ENCODE data around the gene TEX13B.

GRCh38 chrX:108025376-108025775 is 43.2 kb upstream of the TEX13B start:
- TF ChIP-seq, protein P1, sequence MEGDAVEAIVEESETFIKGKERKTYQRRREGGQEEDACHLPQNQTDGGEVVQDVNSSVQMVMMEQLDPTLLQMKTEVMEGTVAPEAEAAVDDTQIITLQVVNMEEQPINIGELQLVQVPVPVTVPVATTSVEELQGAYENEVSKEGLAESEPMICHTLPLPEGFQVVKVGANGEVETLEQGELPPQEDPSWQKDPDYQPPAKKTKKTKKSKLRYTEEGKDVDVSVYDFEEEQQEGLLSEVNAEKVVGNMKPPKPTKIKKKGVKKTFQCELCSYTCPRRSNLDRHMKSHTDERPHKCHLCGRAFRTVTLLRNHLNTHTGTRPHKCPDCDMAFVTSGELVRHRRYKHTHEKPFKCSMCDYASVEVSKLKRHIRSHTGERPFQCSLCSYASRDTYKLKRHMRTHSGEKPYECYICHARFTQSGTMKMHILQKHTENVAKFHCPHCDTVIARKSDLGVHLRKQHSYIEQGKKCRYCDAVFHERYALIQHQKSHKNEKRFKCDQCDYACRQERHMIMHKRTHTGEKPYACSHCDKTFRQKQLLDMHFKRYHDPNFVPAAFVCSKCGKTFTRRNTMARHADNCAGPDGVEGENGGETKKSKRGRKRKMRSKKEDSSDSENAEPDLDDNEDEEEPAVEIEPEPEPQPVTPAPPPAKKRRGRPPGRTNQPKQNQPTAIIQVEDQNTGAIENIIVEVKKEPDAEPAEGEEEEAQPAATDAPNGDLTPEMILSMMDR (IDR thresholded peaks at IDR 0.05) = no peak
- no peak for TF ChIP-seq POLR2A (IDR thresholded peaks at IDR 0.05; ENCODE audit: low read length)
- no peak for TF ChIP-seq JUNB (IDR thresholded peaks at IDR 0.05)
- no peak for TF ChIP-seq ZC3H11A (IDR thresholded peaks at IDR 0.05)
- no peak for TF ChIP-seq ZSCAN20 (CRISPR knock-in tag; IDR thresholded peaks at IDR 0.05)
- TF ChIP-seq SREBF2 (IDR thresholded peaks at IDR 0.05) = no peak
- TF ChIP-seq EP300 (IDR thresholded peaks at IDR 0.05) = no peak
- no peak for TF ChIP-seq RCOR1 (IDR thresholded peaks at IDR 0.05; ENCODE audit: low read depth, low read length)
